Kidney epithelial cell (primary cell): Measurements from ENCODE around the gene TAGLN2. TPM values are rescaled to one million over a fixed set of nuclear protein-coding genes. Genes with fewer than 3 reads are reported as not detected.
"Not testable (repeated sequence)": the region's sequence is repeated elsewhere in the genome, so short reads cannot be mapped to it uniquely, and the experiment has no call there.

Experiments
- DNase-seq: peaks from one replicate; pipeline ENCODE4 v3.0.0-alpha.2; 2010; ENCODE audit warnings: low read depth
- H3K27me3 ChIP-seq: 2 replicates; pipeline ENCODE4 v1.6.0; 2011; ENCODE audit warnings: low read length; ENCODE audit not compliant: control insufficient read depth, insufficient read depth
- H3K36me3 ChIP-seq: 2 replicates; pipeline ENCODE4 v1.5.1; 2011; ENCODE audit warnings: low read length; ENCODE audit not compliant: control insufficient read depth, insufficient read depth
- H3K4me3 ChIP-seq: 2 replicates; pipeline ENCODE4 v1.5.1; 2011; ENCODE audit warnings: low read depth, mild to moderate bottlenecking, control low read depth, low read length
- CTCF ChIP-seq: IDR thresholded peaks from 2 replicates; pipeline ENCODE4 v1.5.1; 2011; ENCODE audit warnings: mild to moderate bottlenecking, moderate library complexity, low read length, control low read depth, inconsistent platforms; ENCODE audit not compliant: insufficient read depth, poor library complexity, severe bottlenecking
- total RNA-seq: library from RNA; depleted of rRNA; stranded (reverse); fragments of >200 nt; gene quantifications from 2 replicates; pipeline ENCODE4 v1.2.3, GENCODE V29; 2015

Gene TAGLN2
- total RNA-seq, 1 donor from 2014 or later: 719 TPM

DNA sequence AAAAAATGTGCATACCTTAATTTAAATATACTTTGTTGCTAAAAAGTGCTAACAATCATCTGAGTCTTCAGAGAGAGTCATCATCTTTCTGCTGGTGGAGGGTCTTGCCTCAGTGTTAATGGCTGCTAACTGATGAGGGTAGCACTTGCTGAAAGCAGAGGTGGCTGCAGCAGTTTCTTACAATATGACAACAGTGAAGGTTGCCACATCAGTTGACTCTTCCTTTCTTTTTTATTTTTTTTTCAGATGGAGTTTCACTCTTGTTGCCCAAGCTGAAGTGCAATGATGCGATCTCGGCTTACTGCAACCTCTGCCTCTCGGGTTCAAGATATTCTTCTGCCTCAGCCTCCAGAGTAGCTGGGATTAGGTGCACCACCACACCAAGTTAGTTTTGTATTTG, 22.8 kb downstream of the TAGLN2 start:
- no peaks in the 10 kb centered on the region for H3K27me3 ChIP-seq
- H3K36me3 ChIP-seq: no peaks in the 10 kb centered on the region
- TF ChIP-seq CTCF: no peak
- DNase-seq: no peak
- no peak overlapping the region for H3K4me3 ChIP-seq

GRCh38 chr1:159900755-159901360, 24.4 kb downstream of the TAGLN2 start:
- no peak for TF ChIP-seq CTCF
- Histone ChIP-seq H3K27me3 (no peaks in the 10 kb centered on the region), H3K36me3 (no peaks in the 10 kb centered on the region), H3K4me3 (no peak overlapping the region)
- no peak for DNase-seq

GRCh38 chr1:159900086-159900680, 25.1 kb downstream of the TAGLN2 start, which contains the start of gene CFAP45:
CFAP45 (minus strand) TSS chr1:159900165; CDS start chr1:159900098, 67 bp downstream.
- Histone ChIP-seq H3K36me3 (no peaks in the 10 kb centered on the region), H3K4me3 (no peak within 1 kb of the TSS), H3K27me3 (no peaks in the 10 kb centered on the region)
- DNase-seq: no peak
- TF ChIP-seq CTCF: no peak

- H3K4me3 ChIP-seq, H3K36me3 ChIP-seq, H3K27me3 ChIP-seq, DNase-seq: not testable (repeated sequence)
Observed at GRCh38 chr1:159899634-159900033, 25.7 kb downstream of the TAGLN2 start.

DNA sequence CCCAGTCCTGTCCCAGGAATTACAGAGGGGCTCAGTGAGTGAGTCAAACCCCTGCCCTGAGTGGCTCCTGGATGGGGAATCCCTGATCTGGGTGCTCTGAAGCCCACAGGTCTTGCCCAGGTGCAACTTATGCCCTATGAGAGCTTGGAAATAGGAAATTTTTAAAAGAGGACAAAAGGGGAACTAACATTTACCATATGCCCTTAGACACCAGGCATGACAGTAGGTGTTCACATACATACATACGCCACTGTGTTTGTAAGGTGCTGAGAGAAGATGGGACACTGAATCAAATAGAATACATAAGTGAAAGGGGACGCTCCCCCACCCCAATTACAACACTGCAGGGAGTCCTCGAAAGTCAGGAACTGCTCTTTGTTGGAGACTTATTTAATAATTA, 26.8 kb downstream of the TAGLN2 start:
- H3K4me3 ChIP-seq: no peak overlapping the region
- H3K27me3 ChIP-seq: no peaks in the 10 kb centered on the region
- no peaks in the 10 kb centered on the region for H3K36me3 ChIP-seq
- no peak for TF ChIP-seq CTCF
- DNase-seq: no peak

DNA sequence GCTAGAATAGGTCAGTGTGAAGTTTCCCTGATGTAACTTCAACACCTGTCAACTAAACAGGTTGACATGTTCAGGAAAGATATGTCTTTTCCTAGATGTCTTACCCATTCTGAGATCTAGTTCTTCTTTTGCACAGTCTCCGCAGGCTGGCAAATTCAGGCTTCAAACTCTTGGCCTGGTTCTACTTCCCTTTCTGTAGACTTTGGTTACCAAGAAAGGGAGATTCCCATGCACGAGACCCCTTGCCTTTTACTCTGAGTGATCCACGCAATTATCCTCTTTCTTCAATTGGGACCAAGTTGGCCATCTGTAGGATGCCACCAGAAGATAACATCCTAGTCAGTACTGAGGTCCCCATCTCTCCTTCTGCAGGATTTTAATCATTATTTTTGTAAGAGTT, 27.3 kb downstream of the TAGLN2 start:
- H3K27me3 ChIP-seq: no peaks in the 10 kb centered on the region
- no peak for DNase-seq
- H3K4me3 ChIP-seq: no peak overlapping the region
- H3K36me3 ChIP-seq: no peaks in the 10 kb centered on the region
- TF ChIP-seq CTCF: no peak
